Uterus (tissue), 2 donors: Measurements from ENCODE around the gene NTF4.

Experiments used
- POLR2A ChIP-seq, 2 donors: fragments of 450-650 bp; IDR thresholded peaks; one replicate each; pipeline ENCODE4 v1.6.1; 2016; ENCODE audit warnings: antibody characterized with exemption in 2 of 2, mild to moderate bottlenecking in 1 of 2, moderate library complexity in 1 of 2
- TF ChIP-seq, protein P1 (sequence below), 4 experiments: fragments of 200-600 bp in 2 of 4; fragments of 450-650 bp in 2 of 4; sonication (generic) in 2 of 4; IDR thresholded peaks; one replicate each; pipeline ENCODE4 v1.5.1; 2016 to 2019; ENCODE audit warnings: antibody characterized with exemption in 4 of 4, mild to moderate bottlenecking in 2 of 4, moderate library complexity in 1 of 4

DNA sequence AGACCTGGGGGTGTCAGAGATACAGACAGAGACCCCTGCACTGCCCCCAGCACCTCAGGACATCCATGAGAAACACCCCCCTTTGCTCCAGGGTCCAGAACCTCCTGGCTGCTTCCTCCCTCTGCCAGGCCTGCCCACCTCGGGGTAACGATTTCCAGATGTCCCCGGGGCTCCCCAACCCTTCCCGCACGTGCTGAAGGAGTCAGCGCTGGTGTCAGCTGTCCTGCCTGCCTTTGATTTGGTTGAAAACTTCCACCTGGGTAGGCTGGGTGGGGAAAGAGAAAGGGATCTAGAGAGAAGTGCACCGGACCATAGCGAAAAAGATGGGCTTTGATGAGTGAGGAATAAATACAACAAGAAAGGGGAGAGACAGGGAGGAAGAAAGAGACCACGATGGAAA is 5.6 kb downstream of the NTF4 start:
- no peak for TF ChIP-seq POLR2A (IDR thresholded peaks at IDR 0.05)
- TF ChIP-seq, protein P1, sequence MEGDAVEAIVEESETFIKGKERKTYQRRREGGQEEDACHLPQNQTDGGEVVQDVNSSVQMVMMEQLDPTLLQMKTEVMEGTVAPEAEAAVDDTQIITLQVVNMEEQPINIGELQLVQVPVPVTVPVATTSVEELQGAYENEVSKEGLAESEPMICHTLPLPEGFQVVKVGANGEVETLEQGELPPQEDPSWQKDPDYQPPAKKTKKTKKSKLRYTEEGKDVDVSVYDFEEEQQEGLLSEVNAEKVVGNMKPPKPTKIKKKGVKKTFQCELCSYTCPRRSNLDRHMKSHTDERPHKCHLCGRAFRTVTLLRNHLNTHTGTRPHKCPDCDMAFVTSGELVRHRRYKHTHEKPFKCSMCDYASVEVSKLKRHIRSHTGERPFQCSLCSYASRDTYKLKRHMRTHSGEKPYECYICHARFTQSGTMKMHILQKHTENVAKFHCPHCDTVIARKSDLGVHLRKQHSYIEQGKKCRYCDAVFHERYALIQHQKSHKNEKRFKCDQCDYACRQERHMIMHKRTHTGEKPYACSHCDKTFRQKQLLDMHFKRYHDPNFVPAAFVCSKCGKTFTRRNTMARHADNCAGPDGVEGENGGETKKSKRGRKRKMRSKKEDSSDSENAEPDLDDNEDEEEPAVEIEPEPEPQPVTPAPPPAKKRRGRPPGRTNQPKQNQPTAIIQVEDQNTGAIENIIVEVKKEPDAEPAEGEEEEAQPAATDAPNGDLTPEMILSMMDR (IDR thresholded peaks at IDR 0.05) = no peak
